Stimulated activated CD4-positive, alpha-beta T cell treated with anti-CD3 and anti-CD28 coated beads, Interleukin-15, amount 100 ng/mL, for 1 hour (primary cell): ENCODE results near the gene ATG4B.

Experiments used
- DNase-seq, 2 donors: peaks; one replicate each; pipeline ENCODE4 v3.0.0-alpha.2; 2020; ENCODE audit warnings: low read depth in 1 of 2, low spot score in 1 of 2

The ATG4B gene

DNA sequence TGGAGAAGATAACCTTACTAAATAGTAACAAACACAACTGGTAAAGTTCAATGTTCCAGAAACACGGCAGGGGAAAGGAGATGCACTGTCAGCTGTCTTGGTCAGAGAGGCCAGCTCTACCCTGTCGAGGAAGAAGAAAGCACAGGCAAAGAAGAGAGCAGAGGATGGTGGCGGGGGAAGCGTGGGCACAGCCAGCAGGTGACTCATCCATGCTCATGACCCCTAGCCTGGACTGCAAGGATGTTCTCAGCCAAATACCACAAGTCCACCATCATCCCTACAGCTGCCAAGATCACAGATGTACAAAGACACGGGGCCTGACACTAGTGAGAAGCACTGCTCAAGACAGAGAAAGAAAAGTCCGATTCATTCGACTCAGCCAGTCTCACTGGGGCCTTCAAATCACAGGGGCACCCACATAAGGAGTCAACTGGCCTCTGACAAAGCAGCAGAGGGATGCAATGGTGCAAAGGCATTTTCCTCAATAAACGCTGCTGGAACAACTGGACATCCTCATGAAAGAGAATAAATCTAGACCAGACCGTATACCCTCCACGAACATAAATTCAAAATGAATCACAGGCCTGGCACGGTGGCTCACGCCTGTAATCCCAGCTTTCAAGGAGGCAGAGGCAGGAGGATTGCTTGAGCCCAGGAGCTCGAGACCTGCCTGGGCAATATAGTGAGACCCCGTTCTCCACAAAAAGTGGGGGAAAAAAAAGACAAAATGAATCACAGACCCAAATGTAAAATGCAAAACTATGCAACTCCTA, 43.5 kb downstream of the ATG4B start:
- no peak for DNase-seq

DNA sequence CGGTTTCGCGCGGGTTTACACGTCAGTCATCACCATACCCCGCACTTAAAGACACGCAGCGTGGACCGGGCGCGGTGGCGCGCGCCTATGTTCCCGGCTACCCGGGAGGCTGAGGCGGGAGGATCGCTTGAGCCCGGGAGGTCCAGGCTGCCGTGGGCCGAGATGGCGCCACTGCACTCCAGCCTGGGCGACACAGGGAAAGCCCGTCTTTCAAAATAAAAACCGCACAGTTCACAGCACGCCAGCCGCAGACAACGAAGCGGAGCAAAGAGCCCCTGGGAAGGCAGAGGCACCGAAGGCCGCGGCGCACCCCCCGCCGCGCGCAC, 48.8 kb downstream of the ATG4B start:
- DNase-seq: no peak

DNA sequence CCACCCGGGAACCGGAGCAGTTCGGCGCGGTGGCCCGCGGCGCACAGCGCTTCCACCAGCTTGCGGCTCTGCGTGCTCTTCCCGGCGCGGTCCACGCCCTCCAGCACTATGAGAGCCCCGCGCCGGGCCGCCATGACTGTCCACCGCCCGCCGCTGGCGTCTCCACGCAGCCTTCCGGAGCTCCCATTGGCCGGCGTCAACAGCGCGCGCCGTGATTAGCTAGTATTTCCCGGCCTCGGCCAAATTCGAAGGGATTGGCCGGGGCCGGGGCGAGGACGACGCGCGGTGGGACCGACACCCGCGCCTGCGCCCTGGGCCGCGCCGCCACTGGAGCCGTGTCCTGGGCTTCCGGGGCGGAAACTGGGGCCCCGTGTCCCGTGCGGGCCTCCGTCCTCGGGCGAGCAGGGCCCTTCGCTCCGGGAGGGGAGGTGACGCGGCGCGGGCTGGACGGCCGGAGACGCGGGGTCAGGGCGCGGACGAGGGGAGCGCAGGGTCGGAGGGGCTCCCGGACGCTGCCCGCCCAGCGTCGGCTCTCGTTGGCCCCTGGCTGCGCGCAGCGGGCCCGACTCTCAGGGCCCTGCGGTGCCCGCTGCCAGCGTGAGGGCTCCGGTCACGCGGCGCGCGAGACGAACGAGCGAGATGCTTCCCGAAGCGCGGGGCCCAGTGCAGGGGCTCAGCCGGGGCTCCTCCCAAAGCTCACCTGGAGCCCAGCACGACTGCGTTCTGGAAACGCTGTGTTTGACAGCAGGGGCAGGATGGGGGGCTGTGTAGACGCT, 49.3 kb downstream of the ATG4B start, which contains the start of gene DTYMK:
Gene DTYMK (minus strand): TSS at position 166 of the 776 bp plus-strand sequence. CDS start 32 bp downstream, at position 134.
- DNase-seq: peak; percentile 92 to 93

DNA sequence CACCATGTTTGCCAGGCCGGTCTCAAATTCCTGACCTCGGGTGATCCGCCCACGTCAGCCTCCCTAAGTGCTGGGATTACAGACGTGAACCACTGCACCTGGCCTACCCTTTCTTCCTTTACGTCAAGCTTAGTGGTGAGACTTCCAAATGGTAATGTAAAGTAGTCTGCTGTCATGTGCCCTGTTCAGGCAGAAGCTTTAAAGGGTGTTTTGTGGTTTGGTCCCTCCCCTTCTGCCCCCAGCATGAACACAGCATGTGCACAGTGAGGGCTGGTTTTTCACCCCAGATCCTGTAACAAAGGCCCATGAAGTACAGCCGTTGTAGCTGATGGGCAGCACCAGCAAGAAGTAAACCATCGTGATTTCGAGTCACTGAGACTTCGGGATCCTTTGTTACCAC, 51.8 kb downstream of the ATG4B start:
- no peak for DNase-seq

DNA sequence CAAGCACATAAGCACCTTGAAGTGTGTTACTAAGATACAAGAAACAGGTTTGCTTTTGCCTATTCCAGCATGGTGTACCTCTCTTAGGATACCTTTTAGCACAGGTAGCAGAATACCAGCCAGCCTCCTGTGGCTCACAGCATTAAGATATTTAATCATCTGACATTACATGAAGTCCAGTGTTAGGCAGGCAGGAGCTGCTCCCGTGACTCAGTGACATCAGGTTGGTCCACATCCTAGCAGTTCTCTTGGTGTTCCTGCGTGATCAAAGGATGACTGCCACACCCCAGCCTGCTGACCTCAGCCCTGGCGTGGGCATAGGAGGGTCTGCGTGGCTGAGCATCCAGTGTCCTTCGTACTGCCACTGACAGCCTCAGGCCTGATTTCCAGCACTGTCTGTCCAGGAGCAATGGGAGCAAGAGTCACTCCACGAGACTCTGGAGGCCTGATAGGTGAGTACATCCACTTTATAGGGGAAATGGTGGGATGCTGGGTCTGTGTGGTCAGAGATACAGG, 52.8 kb downstream of the ATG4B start:
- no peak for DNase-seq

DNA sequence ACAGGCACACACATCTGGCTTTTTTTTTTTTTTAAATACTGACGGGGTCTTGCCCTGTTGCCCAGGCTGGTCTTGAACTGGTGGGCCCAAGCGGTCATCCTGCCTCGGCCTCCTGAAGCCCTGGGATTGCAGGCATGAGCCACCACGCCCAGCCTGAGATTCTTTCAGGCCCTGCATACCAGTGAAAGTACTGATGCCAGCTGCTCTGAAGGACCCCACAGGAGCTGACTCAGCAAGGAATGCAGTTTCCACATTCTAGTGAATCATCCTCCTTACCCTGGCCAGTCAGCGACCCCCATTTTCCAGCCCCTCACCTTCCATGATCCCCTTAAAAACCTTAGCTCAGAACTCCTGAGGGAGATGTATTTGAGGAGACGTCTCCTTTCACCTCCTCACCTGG, 55.0 kb downstream of the ATG4B start:
- DNase-seq: no peak

DNA sequence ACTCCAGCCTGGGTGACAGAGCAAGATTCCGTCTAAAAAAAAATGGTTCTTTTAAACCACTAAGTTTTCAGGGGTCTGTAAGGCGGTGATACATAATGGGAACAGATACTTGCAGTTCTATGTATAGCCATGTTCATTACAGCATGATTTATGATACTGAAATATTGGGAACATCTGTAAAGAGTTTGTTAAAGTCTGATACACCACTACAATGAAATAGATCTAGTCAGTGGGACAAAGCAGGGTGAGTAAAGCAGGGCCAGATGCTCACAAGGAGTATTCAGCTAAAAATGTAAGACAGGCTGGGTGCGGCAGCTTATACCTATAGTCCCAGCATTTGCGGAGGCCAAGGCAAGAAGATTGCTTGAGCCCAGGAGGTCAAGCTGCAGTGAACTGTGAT, 58.2 kb downstream of the ATG4B start:
- no peak for DNase-seq

DNA sequence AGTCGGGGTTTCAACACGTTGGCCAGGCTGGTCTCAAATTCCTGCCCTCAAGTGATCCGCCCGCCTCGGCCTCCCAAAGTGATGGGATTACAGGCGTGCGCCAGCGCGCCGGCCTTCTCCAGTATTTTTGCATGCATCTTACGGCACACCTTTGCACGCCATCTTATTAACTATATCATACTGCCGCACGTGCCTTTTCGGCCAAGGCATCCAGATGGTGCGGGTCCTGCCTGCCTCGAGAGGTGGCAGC, 63.6 kb downstream of the ATG4B start:
- no peak for DNase-seq

DNA sequence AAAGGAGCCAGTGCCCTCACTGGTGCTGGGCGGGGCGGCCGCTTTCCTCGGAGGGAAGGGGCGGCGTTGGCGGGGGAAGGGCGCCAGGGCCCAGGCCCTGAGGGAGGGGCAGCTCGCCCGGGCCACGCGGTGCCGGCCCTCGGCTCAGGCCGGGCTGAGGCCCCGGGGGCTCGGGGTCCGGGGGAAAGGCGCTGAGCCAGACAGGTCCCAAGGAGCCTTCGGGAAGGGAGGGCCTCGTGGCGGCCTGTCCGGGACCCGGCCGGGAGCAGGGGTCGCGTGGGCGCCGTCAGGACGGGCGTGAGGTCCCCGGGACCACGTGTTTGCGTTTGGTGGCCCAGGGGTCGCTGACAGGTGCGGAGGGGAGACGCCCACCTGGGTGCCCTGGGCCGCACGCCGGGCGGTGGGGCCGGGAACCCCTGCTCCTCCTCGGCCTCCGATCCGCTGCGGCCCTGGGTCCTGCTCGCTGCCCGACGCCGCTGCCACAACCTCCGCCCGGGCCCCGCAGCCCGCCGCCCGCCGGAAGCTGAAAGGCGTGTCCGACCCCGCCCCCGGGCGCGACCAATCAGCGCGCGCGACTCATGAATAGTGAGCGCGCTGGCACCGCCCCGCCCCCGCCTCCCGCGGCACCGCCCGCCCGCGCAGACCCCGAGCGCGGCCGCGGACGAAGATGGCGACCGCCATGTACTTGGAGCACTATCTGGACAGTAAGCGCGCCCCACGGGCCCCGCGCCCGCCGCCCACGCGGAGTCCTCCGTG, 64.1 kb downstream of the ATG4B start, which contains the start of gene ING5:
Gene ING5 (plus strand): TSS at position 641 of the 756 bp plus-strand sequence. CDS start 27 bp downstream, at position 668.
- peak; percentile 96 to 99 for DNase-seq

DNA sequence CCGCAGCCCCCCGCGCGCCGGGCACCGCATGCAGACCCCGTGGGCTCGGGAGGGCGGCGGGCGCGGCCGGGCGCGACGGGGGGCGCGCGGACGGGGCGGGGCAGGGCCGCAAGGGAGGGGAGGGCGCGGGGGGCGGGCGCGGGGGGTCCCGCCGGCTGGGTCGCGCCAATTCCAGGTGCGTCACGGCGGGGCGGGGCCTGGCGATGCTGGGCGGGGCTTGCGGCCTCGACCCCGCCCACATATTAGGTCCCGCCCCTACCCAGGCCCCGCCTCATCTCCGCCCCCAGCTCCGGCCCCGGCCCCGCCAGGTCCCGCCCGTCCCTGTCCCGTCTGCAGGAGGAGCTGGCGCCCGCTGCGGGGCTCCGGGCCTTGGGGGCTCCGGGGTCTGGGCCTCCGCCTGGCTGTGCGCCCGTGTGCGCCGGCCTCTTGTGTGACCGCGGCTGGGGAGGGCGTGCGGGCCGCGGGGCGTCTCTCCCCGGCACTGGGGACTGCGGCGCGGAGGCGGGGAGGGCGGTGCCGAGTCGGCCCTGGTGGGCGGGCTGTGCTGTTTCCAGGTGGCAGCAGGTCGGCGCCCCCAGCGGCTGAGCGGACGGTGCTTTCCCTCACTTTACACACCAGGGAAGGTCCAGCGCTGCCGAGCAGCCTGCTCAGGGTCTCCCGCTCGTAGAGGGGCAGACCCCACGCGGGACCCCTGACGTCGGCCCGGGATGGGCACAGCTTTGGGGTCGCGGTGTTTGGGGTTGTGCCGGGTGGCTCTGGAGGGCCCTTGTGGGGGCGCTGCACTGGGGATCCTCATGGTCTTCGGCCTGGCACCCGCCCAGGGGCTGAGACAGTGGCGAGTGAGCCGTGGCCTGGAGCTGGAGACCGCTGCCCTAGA, 64.9 kb downstream of the ATG4B start:
- DNase-seq: peak; percentile 80 to 81

DNA sequence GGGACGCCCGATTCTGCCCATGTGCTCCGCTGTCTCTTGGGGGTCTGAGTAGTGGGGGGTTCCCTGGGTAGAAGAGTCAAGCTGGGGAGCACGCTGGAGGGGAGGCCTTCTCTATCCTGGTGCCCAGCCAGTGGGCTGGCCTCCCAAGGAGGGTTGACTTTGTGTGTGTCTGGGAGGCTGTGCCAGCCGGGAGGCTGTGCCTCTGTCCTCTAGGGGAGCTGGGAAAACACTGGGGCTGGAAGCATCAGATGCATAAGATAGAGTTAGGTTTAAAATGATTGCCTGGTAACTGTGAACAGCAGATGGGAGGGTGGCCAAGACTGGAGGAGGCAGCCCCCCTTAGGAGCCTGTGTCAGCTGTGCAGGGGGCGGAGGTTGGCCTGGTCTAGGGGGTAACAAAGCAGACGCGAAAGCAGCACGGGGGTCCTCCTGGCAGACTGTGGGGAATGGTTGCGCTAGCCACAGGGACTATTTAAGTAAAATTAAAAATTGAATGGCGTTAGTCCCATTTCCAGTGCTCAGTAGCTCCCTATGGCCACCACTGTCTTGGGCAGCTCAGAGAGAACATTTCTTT, 65.6 kb downstream of the ATG4B start:
- no peak for DNase-seq

DNA sequence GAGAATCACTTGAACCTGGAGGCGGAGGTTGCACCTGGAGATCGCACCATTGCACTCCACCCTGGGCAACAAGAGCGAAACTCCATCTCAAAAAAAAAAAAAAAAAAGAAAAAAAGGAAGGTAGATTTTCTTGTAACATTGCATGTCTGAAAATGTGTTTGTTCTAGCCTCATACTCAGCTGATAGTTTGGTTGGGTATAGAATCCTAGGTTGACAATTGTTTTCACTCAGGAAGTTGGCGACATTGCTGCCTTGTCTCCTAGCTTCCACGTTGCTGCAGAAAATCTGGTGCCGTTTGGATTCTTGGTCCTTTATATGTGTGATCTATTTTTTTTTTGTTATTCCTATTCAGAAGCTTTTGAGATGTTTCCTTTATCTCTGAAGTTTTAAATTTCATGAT, 69.0 kb downstream of the ATG4B start:
- DNase-seq: no peak

DNA sequence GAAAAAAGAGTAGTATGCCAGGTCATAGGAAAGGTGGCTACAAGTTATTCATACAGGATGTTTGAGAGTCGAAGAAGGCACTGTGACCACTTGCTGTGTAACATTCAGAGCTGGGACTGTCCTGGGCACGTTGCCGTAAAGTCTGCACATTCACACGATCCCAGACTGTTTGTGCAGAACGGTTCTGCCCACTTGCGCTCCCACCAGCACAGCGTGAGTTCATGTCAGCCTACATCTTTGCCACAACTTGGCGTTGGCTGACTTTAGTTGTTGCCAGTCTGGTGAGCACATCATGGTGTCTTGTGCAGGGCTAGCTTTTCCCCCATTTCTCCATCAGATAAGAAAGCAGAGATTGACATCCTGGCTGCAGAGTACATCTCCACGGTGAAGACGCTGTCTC, 71.4 kb downstream of the ATG4B start:
- no peak for DNase-seq

DNA sequence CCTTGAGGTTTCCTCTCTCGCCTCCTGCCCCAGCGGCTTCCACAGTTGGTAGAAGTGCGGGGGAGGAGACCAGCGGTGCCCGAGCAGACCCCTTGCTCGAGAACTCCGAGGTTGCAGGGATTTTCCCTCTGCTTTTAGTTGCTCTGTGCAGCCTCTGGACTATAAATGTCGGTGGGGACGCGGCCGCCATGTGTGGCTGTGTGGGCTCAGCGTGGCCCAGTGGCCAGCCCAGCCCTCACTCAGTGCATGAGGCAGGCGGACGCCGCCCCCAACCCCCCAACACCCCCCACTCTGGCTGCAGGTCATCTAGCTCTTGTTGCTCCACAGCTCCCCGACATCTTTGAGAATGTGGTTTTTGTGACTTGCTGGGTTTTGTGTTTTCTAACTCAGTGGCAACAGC, 81.6 kb downstream of the ATG4B start:
- no peak for DNase-seq

DNA sequence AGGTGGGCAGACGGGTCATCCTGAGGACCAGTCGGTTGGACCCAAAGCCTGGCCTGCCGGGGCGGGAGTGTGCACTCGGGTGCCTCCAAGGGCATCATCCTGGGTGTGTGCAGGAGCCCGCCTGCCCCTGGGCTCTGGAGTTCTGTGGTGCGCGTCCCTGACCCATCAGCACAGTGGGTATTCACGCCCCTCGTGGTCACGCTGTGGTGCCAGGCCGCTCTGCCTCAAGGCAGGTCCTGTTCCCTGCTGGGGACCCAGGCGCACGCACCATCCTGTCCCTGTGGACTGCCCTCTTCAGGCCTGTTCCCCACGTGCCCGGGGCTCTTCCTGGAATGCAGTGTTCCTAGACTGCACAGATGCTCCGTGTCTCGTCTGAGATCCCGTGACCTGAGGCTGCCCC, 82.6 kb downstream of the ATG4B start:
- DNase-seq: no peak

DNA sequence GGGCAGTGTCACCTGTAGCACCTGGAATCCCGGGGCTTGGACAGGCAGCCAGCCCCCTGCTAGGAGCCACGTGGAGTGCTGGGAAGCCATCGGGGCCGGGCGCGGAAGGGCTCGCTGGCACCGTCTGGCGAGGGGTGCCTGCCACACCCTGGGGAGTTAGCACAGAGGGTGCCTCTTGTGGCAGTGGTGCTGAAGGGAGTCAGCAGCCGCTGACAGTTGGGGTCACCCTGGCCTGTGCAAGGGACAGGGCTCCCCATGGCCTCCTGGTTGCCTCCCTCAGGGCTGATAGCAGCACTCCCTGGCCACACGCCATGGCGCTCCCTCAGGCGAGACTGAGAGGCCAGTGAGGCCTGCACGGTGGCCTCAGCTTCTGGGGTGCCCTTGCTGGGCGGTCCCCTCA, 83.1 kb downstream of the ATG4B start:
- DNase-seq: no peak

DNA sequence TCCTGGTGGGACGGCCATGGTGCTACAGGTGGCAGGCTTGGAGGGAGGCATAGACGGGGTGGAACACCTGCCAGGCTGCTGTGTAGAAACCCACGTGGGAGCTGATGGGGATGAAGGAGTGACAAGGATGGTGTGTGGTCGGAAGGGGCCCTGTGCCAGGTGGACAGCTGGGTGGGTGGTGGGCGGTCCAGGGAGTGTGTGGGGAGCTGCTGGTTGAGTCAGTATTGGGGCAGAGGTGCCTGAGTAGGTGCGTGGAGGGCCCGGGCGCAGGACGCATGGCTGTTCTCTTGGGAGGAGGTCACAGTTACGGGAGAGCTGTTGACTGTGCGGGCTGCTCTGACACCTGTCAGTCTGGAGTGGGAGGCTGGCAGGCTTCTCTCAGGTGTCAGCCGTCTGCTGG, 84.4 kb downstream of the ATG4B start:
- no peak for DNase-seq

DNA sequence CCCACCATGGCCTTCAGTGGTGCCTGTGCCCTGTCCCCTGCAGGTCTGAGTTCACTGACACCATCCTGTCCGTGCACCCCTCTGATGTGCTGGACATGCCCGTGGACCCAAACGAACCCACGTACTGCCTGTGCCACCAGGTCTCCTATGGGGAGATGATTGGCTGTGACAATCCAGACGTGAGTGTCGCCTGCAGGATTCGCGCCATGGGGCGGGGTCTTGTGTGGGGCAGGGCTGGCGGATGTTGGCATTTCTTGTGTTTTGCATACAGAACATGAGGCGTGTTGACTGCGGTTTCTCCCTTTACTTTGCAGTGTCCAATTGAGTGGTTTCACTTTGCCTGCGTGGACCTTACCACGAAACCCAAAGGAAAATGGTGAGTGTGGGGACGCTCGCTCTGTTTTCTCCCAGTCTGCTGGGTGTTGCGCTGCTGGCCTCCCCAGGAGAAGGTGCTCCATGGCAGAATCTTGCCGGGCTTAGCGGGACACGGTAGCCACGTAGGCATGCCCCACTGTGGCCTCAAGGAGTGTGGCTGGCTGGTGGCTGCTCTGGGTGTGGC, 85.5 kb downstream of the ATG4B start:
- DNase-seq: no peak
